ENCODE results near the gene ADGRB2.

DNA sequence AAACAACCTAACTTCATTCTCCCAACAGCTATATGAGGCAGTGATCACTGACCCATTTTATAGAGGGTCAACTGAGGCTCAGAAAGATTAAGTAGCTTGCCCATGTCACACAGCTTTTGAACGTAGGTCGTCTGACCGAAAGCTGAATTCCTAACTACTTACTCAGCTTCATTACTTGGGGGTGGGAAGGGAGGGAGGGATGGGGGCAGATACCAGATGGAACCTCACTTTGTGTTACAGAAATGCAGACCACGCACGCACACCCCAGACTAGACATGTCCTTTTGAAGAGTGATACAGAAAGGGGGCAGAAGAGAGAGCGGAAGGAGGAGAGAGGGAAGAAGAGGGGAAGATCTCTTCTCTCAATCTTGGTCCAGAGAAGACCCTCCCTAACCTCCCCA is 2.3 kb downstream of the ADGRB2 start:
- TF ChIP-seq, protein P1, sequence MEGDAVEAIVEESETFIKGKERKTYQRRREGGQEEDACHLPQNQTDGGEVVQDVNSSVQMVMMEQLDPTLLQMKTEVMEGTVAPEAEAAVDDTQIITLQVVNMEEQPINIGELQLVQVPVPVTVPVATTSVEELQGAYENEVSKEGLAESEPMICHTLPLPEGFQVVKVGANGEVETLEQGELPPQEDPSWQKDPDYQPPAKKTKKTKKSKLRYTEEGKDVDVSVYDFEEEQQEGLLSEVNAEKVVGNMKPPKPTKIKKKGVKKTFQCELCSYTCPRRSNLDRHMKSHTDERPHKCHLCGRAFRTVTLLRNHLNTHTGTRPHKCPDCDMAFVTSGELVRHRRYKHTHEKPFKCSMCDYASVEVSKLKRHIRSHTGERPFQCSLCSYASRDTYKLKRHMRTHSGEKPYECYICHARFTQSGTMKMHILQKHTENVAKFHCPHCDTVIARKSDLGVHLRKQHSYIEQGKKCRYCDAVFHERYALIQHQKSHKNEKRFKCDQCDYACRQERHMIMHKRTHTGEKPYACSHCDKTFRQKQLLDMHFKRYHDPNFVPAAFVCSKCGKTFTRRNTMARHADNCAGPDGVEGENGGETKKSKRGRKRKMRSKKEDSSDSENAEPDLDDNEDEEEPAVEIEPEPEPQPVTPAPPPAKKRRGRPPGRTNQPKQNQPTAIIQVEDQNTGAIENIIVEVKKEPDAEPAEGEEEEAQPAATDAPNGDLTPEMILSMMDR (conservative IDR thresholded peaks at IDR 0.05; ENCODE audit: low read depth, low read length) = no peak
- TF ChIP-seq EZH2 (IDR thresholded peaks at IDR 0.05; ENCODE audit: low read length, unreplicated experiment) (no peak), EZH2phosphoT487 (IDR thresholded peaks at IDR 0.05; ENCODE audit: borderline replicate concordance, low read length) (no peak)
